HG02973 (cell line): Measurements from ENCODE around the gene EEF1A1.
"Not testable (repeated sequence)": the region's sequence is repeated elsewhere in the genome, so short reads cannot be mapped to it uniquely, and the experiment has no call there.

Experiments used
- ATAC-seq: cut with Tn5 transposase; IDR thresholded peaks from one replicate; pipeline ENCODE4 v1.9.1; 2021; ENCODE audit warnings: moderate library complexity; ENCODE audit not compliant: unreplicated experiment

Gene EEF1A1

DNA sequence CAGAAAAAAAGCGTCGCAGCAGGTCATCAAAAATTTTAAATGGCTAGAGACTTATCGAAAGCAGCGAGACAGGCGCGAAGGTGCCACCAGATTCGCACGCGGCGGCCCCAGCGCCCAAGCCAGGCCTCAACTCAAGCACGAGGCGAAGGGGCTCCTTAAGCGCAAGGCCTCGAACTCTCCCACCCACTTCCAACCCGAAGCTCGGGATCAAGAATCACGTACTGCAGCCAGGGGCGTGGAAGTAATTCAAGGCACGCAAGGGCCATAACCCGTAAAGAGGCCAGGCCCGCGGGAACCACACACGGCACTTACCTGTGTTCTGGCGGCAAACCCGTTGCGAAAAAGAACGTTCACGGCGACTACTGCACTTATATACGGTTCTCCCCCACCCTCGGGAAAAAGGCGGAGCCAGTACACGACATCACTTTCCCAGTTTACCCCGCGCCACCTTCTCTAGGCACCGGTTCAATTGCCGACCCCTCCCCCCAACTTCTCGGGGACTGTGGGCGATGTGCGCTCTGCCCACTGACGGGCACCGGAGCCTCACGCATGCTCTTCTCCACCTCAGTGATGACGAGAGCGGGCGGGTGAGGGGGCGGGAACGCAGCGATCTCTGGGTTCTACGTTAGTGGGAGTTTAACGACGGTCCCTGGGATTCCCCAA is at the start of gene EEF1A1:
Gene EEF1A1 (minus strand): TSS at position 345 of the 663 bp plus-strand sequence. CDS start 1,006 bp downstream, outside the sequence.
- ATAC-seq = peak; percentile 57

DNA sequence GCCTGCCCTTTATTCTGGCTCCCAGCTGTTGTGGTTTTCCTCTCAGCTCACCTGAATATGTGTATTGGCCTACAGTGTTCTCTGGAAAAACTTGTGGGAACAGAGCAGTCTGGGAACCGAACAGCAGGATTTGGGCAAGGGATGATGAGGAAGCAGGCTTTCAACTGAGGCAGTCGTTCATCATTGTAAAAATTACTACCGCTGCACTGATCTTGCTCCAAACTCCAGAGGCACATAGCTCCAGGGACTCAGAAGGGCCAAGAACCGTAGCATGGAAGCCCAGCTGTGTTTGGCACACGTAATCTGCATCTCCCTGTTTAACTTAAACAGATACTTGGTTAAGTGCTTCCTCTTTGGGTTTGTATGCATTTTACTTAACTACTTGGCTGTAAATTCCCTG is 48.3 kb upstream of the EEF1A1 start:
- no peak for ATAC-seq

DNA sequence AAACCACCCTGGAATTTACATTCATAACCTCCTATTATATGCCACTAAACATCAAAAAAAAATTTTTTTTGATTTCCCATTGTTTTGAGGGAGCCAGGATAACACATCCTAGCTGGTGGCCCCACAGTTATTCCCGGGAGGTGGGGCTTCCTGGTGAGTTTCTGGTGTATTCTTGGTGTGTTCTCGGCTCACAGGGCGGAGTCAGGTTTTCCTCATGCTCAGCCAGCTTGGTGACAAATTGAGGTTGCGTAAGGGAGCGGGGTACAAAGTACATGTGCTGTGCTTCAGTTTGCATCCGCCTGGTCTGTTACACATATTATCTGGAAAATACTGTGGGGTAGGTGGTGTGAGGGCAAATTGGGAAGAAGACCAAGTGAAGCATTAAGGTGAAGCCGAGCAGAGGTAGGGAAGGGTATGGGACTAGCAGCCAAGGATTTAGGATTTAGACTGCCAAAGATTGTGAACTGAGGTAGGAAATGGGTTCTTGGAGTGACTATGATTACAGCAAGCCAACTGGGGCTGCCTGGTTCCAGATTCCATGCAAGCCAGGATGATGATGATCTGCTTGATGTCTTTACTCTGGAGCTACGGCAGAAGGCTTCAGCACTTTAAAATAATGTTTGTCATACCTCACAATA is 46.2 kb upstream of the EEF1A1 start:
- no peak for ATAC-seq

DNA sequence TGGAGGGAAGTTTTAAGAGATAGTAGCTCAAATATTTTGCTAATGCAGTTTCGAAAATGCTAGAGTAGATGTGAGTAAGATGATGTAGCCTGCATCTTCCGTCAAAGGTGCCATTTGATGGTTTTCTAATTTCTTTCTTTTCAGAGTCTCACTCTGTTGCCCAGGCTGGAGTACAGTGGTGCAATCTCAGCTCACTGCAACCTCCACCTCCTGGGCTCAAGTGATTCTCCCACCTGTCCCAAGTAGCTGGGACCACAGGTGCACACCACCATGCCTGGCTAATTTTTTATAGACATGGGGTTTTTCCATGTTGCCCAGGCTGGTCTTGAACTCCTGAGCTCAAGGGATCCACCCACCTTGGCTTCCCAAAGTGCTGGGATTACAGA is 45.6 kb upstream of the EEF1A1 start:
- ATAC-seq = not testable (repeated sequence)

DNA sequence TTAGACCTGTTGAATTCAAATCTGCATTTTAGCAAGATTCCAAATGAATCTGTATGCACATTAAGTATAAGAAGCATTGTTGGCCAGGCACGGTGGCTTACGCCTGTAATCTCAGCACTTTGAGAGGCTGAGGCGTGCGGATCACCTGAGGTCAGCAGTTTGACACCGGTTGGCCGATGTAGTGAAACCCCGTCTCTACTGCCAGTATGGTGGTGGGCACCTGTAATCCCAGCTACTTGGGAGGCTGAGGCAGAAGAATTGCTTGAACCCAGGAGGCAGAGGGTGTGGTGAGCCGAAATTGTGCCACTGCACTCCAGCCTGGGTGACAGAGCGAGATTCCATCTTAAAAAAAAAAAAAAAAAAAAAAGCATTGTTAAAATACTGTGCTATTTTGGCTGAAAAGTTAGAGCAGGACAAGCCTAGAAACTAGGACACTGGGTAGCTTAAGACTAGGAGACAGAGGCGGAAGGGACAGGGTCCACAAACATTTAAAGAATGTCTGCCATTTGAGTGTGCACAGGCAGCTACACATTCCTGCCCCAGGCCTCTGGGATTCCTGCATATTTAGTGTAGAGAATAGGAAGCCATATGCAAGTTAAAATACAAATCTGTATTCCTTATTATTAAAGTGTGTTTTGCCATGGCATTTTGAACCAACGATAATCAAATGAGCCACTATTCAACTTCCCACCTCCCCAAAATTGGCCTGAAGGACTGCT is 45.1 kb upstream of the EEF1A1 start:
- no peak for ATAC-seq

DNA sequence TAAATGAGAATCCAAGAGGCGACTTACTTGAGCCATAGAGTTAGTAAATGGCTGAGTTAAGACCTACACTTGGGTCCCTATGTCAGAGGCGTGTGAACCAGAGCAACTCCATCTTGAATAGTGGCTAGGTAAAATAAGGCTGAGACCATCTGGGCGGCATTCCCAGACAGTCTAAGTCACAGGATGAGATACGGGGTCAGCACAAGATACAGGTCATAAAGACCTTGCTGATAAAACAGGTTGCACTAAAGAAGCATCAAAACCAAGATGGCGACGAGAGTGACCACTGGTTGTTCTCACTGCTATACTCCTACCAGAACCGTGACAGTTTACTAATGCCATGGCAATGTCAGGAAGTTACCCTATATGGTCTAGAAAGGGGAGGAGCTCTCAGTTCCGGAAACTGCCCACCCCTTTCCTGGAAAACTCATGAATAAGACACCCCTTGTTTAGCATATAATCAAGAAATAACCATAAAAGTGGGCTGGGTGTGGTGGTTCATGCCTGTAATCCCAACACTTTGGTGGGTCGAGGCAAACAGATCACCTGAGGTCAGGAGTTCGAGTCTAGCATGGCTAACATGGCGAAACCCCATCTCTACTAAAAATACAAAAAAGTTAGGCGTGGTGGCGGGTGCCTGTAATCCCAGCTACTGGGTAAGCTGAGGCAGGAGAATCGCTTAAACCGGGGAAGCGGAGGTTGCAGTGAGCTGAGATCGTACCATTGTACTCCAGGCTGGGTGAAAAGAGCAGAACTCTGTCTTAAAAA is 43.9 kb upstream of the EEF1A1 start:
- ATAC-seq = no peak

DNA sequence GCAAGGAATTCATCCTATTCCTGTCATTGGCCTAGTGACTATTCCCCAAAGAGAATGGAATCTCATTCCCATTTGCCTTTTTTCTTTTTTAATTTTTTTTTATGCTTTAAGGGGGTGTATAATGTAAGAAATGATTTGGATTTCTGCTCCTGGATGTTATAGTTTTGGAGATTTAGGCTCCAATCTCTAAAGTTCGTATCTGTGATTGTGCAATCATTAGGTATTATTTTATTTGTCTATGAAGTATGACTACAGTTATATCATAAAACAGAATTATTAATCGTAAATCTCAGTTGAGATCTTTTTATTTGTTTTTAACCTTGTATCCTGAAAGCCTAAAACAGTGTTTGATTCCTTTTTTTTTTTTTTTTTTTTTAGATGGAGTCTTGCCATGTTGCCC is 41.7 kb upstream of the EEF1A1 start:
- ATAC-seq = no peak

DNA sequence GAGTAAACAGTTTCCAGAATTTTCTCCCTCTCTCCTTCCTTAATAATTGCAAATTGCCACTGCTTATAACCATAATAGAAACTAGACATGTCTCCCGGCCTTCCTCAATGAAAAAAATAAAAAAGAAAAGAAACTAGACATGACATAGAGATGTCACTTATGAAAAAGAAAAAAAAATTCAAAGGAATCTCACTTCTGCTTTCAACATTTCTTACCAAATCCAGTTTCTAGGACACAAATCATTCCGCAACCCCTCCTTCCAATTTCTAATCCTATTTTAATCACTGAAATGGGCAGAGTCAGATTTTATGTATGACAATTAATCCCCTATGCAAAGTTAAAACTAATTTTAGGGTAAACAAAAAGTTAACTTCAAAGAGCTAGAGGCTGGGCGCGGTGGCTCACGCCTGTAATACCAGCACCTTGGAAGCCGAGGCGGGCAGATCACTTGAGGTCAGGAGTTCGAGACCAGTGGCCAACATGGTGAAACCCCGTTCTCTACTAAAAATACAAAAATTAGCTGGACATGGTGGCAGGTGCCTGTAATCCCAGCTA is 40.1 kb upstream of the EEF1A1 start:
- peak; percentile 48 for ATAC-seq

DNA sequence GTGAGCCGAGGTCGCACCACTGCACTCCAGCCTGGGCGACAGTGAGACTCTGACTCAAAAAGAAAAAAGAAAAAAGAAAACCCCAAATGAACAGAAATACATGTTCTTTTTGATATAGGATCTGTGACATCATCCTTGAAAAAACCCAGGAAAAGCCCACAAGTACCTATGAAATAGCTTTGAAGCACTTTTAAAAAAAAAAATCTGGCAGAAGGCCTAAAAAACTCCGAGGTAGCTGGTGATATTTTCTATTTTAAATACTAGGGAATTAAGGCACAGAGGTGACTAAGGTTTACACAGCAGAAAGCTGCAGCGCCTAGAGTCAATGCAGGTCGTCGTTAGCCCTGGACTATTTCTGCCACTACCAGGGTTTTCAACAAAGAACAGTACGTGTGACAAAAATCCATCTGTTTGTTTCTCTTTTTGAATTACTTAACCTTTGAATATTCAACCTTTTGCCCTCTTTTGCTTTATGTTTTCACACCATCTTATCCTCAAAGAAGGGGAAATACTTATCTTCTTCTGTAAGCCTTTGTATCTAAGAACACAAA is 39.4 kb upstream of the EEF1A1 start:
- ATAC-seq = peak; percentile 39

DNA sequence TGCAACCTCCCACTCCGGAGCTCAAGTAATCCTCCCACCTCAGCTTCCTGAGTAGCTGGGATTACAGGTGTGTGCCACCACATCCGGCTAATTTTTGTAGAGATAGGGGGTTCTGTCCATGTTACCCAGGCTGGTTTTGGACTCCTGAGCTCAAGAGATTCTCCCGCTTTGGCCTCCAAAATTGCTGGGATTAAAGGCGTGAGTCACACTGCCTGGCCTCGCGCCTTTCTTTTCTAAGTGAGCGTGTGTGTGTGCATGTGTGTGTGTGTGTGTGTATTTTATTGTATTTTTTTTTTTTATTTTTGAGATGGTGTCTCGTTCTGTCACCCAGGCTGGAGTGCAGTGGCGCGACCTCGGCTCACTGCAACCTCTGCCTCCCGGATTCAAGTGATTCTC is 38.6 kb upstream of the EEF1A1 start:
- ATAC-seq = not testable (repeated sequence)

DNA sequence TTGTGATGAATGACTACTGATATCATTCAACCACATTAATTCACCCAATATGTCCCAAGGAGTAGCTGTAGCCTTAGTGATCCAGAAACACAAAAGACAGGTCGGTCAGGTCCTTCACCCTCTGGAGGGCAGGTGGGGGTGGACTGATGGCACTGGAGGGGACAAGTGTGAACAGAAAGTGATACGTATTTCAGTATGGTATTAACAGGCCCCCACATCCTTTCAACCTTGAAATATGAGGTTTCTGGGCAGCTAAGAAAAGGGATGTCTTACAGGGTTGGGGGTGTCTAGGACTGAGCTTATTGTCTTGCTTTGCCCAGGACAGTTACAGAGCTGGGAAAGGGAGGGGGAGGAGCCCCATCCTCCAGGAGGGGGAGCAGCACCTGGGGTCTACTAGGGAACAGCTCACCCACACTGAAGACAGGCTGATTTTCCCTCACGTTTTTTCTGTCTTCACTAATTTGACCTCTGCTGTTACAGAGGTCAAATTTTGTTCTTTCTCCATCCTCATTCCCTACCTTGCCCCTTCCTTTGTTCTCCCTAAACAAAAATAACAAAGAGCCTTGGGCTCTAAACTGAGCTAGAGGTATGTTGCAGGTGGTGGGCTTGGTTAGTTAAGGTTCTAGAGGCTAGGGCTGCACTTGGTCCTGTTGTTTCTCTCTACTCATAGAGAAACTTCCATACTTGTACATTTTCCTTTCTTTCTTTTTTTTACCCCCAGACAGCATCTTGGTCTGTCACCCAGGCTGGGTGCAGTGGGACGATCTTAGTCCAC is 38.0 kb upstream of the EEF1A1 start:
- ATAC-seq = no peak

DNA sequence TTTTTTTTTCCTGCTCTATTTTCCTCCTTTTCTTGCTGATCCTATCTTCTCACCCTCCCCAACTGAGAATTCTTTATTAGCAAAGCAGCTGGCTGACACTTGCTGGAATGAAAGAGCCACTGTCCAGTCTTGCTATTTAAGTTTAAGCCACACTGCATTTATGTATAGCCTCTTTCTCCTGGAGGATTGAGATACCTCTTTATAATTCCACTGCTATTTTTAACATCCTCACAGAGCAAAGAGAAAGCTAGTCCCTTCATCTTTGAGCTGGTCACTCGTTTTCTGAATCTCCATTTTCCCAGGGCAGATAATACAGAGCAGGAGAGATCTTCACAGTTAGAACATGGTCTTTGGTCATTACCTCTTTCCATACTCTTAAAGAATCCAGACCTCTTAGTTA is 36.0 kb upstream of the EEF1A1 start:
- no peak for ATAC-seq

DNA sequence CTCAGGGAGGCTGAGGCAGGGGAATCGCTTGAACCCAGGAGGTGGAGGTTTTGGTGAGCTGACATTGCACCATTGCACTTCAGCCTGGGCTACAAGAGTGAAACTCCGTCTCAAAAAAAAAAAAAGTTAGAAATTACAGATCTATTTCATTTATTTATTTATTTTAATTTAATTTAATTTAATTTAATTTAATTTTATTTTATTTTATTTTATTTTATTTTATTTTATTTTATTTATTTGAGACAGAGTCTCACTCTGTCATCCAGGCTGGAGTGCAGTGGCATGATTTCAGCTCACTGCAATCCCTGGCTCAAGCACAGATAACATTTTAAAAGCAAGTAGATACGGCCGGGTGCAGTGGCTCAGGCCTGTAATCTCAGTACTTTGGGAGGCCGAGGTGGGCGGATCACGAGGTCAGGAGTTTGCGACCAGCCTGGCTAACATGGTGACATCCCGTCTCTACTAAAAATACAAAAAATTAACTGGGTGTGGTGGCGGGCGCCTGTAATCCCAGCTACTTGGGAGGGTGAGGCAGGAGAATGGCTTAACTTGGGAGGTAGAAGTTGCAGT is 34.6 kb upstream of the EEF1A1 start:
- not testable (repeated sequence) for ATAC-seq

DNA sequence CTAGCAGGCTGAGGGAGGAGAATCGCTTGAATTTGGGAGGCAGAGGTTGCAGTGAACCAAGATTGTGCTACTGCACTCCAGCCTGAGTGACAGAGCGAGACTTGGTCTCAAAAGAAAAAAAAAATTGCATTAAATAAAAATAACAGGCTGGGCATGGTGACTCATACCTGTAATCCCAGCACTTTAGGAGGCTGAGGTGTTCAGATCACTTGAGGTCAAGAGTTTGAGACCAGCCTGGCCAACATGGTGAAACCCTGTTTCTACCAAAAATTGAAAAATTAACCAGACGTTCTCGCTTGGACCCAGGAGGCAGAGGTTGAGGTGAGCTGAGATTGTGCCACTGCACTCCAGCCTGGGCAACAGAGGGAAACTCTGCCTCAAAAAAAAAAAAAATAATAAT is 30.3 kb upstream of the EEF1A1 start:
- not testable (repeated sequence) for ATAC-seq

DNA sequence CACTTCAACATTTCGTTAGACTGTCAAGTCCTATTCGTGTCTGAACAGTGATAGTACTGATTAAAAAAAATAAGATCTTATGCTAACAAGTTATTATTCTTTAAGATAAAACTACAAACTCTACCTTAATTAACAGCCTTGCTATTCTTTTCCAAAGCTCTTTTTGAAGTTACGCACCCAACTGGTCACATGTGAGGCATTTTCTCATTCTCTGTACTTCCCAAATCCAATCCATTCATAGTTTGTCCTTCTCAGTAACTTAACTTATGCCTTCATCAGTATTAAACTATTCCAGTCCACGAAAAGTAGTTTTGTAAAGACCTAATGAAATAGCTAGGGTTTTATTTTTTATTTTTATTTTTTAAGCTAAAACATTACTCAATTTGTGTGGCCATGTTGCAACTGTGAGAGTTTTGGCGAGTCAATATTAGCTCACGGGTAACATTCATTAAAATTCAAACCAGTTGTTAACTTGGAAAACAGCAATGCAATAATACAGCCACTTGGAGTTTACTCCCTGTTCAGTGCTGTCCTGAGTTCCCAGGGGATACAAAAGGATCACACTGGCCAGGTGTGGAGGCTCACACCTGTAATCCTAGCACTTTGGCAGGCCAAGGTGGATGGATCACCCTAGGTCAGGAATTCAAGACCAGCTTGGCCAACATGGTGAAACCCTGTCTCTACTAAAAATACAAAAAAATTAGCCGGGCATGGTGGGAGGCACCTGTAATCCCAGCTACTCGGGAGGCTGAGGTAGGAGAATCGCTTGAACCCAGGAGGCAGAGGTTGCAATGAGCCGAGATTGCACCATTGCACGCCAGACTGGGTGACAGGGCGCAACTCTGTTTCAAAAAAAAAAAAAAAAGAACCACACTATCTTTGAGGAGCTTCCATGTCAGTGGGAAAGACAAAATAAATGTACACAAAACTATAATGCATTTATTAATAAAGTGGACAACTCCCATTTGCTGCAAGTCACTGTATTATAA is 27.9 kb upstream of the EEF1A1 start:
- ATAC-seq = no peak

DNA sequence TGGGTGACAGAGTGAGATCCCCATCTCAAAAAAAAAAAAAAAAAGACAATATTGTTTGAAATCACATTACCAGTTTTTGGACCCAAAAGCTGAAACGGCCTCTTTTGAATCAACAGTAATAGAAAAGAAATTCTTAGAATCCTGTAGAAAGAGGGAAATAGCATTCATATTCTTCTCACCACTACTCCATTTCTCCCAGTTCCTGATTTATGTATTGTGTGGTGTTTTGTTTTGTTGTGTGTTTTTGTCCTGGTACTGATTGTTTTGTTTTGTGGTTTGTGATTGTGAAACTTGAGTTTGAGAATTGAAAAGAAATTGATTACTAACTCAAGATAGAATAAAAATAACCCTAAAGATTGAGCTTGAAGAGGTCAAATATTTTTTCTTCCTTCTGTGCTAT is 26.2 kb upstream of the EEF1A1 start:
- ATAC-seq = no peak

DNA sequence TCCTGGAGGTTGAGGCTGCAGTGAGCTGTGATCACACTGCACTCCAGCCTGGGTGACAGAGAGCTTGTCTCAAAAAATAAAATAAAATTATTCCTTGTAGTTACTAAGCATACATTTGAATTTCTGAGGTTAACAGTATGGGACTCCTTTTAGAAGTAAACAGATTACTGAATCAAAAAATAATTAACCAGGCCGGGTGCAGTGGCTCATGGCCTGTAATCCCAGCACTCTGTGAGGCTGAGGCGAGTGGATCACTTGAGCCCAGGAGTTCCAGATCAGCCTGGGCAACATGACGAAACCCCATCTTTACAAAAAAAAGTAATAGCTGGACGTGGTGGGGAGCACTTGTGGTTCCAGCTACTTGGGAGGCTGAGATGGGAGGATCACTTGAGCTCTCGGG is 22.1 kb upstream of the EEF1A1 start:
- ATAC-seq = no peak

DNA sequence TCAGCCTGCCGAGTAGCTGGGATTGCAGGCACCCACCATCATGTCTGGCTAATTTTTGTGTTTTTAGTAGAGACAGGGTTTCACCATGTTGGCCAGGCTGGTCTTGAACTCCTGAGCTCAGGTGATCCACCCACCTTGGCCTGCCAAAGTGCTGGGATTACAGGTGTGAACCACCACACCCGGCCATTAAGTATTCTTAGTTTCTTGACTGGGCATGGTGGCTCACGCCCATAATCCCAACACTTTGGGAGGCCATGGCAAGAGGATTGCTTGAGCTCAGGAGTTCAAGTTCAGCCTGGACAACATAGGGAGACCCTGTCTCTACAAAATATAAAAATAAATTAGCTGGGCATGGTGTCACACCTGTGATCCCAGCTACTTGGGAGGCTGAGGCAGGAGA is 21.6 kb upstream of the EEF1A1 start:
- not testable (repeated sequence) for ATAC-seq
